Measurements from ENCODE around the gene DRD1.

Gene DRD1

DNA sequence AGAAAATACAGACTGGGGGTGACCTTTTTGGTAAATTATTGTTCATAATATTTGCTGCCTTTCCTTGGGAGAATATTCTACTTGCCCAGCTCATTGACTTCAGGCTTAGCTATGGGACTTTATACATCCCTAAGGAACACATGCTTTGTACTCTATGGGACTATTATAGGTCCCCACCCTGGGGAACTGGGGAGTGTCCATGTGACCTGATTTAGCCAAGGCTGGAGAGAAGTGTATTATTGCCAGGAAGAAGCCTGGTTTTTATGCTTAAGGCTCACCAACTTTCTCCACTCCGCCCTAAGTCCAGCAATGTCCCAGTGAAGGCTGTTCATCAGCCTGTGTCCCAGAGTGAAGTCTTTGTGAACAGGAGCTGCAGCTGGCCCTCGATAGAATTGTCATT lies 16.6 kb upstream of the DRD1 start:
- no peak for TF ChIP-seq TAF1 (IDR thresholded peaks at IDR 0.05; ENCODE audit: borderline replicate concordance, insufficient read depth, low read length)
- no peak for TF ChIP-seq SIN3A (IDR thresholded peaks at IDR 0.05; ENCODE audit: borderline replicate concordance, insufficient read depth, low read length)
- TF ChIP-seq FOXP2 (optimal IDR thresholded peaks at IDR 0.05; ENCODE audit: borderline replicate concordance, extremely low read depth, extremely low read length, insufficient read depth) = no peak

- TF ChIP-seq FOXP2 (optimal IDR thresholded peaks at IDR 0.05; ENCODE audit: borderline replicate concordance, extremely low read depth, extremely low read length, insufficient read depth) (no peak), TAF1 (IDR thresholded peaks at IDR 0.05; ENCODE audit: borderline replicate concordance, insufficient read depth, low read length) (no peak), REST (IDR thresholded peaks at IDR 0.05; ENCODE audit: insufficient read depth in 1 of 2, low read depth in 2 of 2, low read length in 2 of 2) (no peak), POLR2AphosphoS5 (IDR thresholded peaks at IDR 0.05; ENCODE audit: low read depth, low read length) (no peak), SIN3A (IDR thresholded peaks at IDR 0.05; ENCODE audit: borderline replicate concordance, insufficient read depth, low read length) (no peak)
Observed at GRCh38 chr5:175460126-175460525, 16.1 kb upstream of the DRD1 start.

DNA sequence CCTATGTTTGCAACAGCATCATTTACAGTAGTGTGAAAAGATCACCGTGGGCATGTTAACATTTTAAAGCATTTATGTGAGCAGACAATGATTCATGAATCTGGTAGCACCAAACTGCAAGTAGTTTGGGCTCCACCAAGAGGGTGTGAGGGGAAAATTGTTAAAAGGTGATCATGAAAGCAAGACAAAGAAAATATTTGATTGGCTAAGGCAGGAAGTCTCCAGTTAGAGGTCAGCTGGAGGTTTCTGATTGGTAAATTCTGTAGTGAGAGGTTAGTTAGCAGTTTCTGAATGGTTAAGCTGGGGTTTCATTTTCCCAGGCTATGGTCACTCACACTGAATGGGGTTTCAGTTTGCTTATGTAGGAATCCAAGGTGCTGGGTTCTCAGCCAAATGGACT lies 13.5 kb upstream of the DRD1 start:
- TF ChIP-seq FOXP2 (optimal IDR thresholded peaks at IDR 0.05; ENCODE audit: borderline replicate concordance, extremely low read depth, extremely low read length, insufficient read depth) = no peak
- TF ChIP-seq TAF1 (IDR thresholded peaks at IDR 0.05; ENCODE audit: borderline replicate concordance, insufficient read depth, low read length) = no peak
- TF ChIP-seq REST (IDR thresholded peaks at IDR 0.05; ENCODE audit: insufficient read depth in 1 of 2, low read depth in 2 of 2, low read length in 2 of 2) = no peak
- no peak for TF ChIP-seq SIN3A (IDR thresholded peaks at IDR 0.05; ENCODE audit: borderline replicate concordance, insufficient read depth, low read length)
- no peak for TF ChIP-seq POLR2AphosphoS5 (IDR thresholded peaks at IDR 0.05; ENCODE audit: low read depth, low read length)

- TF ChIP-seq POLR2AphosphoS5 (IDR thresholded peaks at IDR 0.05; ENCODE audit: low read depth, low read length) (no peak), FOXP2 (optimal IDR thresholded peaks at IDR 0.05; ENCODE audit: borderline replicate concordance, extremely low read depth, extremely low read length, insufficient read depth) (no peak), REST (IDR thresholded peaks at IDR 0.05; ENCODE audit: insufficient read depth in 1 of 2, low read depth in 2 of 2, low read length in 2 of 2) (no peak), SIN3A (IDR thresholded peaks at IDR 0.05; ENCODE audit: borderline replicate concordance, insufficient read depth, low read length) (no peak), TAF1 (IDR thresholded peaks at IDR 0.05; ENCODE audit: borderline replicate concordance, insufficient read depth, low read length) (no peak)
Observed at GRCh38 chr5:175456105-175456742, 12.2 kb upstream of the DRD1 start.

DNA sequence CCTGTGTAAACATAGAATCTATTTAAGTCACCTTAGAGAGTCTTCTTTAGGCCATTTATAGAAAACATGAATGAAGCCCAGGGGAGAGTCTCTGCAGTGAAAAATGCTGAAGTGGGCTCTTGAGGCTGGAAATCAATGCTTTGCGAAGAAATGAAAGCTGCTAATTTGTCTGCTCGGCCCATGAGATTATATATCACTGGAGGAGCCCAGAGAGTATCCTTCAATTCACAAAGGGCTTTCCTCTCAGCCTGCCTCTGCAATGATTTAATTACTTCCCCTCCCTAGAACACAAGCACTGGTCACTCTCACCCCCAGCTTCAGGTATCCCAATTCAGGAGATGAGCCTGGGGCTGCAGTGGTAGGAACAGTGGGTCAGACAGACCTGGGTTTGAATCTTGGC lies 8.2 kb upstream of the DRD1 start:
- no peak for TF ChIP-seq REST (IDR thresholded peaks at IDR 0.05; ENCODE audit: insufficient read depth in 1 of 2, low read depth in 2 of 2, low read length in 2 of 2)
